Measurements from ENCODE around the gene PTGDS.

PTGDS gene

DNA sequence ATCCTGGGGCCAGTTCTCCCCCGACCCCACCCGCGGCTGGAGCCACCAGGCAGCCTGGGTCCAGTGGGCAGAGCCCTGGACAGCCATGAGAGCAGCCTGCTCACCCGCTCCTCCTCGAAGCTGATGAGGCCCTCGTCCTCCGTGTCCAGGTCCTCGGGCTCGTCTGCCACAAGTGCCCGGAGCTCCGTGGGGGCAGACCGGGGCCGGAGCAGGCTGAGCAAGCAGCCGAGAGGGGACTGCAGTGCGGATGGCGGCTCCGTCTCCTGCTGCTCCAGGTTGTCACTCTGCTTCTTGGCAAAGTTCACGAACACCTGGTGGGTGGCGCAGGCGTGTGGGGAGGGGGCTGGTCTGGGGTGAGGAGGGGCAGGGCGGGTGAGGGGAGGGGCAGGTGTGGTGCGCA is 31.0 kb downstream of the PTGDS start:
- no peak for DNase-seq (ENCODE audit: low read depth in 2 of 2)

DNA sequence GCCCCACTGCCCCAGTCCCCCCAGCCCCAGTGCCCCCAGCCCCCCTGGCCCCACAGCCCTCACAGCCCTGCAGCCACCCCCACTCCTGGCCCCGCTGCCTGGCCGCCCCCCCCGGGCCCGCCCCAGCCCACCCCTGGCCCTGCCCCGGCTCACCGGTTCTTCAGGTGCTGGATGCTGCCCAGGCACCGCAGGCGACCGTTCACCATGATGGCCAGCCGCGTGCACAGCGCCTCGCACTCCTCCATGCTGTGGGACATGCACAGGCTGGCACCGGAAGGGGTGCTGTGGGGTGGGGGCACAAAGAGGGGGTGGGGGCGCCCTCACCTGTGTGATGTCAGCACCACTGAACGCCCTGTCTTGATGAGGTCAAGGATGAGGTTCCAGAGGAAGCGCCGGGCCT is 31.9 kb downstream of the PTGDS start:
- no peak for DNase-seq (ENCODE audit: low read depth in 2 of 2)

DNA sequence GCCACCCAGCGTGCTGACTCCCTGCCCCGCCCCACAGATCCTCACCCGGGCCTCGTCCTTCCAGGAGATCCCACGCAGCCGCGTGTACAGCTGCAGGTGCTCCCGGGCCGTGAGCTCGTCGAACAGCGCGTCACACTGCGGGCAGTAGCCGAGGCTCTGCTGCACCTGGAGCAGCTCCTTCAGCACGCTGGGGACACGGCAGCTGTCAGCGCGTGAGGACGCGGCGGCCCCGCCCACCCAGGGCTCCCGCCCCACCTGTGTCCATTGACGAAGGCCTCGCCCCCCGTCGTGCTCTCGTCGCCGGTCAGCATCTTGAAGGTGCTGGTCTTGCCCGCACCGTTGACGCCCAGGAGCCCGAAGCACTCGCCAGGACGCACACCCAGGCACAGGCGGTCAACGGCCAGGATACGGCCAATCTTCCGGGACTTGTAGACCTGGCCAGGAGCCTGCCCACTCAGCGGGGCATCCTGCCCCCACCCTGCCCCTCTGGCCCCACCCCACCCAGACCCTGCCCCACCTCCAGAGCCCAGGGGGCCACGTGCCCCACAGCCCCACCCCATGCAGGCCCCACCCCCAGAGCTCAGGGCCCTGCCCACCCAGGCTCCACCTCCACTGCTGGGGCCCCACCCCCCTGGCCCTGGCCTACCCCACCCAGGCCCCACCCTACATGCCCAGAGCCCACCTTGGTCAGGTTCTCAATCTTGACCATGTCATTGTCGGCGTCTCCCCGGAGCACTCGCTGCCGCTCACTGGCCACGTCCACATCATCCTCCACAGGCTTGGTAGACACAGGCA is 32.8 kb downstream of the PTGDS start:
- DNase-seq (ENCODE audit: low read depth in 2 of 2) = no peak

DNA sequence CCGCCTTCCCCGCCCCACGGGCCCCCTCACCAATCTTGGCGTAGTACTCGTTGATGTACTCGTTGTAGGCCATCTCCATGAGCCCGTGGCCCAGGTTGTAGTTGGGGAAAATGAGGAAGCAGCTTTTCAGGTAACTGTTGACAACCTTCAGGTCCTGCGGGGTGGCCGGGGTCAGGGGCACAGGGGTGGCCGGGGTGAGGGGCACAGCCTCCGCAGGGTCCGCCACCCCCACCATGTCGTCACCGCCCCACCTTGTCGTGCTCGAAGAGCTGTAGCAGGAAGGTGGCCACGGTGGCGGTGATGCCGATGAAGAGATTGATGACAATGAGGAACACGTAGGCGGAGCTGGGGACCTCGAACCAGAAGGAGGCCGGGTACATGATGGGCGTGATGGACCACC is 33.9 kb downstream of the PTGDS start:
- DNase-seq (ENCODE audit: low read depth in 2 of 2) = no peak

DNA sequence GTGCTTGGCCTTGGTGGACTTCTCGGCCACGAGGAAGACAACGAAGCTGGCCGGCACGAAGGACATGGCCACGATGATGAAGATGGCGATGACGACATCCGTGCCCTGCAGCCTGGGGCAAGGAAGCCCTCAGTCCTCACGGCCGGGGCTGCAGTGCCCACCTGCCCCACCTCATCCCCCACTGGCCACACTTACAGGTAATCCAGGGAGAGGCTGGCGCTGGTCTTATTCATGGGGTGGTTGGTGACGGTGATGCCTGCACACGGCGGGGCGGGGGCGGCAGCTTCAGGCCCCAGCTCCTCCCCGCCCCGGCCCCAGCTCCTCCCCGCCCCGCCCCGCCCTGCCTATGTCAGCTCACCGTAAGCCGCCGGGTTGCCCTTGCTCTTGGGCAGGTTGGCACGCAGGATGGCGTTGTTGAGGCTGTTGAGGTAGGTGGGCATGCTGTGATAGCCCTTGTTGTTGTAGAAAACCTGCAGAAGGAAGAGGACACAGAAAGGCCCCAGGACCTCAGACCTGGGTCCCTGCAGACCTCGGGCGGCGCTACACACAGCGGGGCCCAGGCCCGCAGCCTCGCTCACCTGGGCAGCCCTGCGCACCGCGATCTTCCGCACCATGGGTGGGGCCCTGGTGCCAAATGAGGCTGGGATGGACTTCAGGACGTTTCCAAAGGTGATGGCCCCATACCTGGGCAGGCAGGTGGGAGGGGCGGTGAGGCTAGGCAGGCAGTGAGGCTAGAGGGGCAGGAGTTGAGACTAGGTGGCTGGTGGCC is 34.8 kb downstream of the PTGDS start:
- no peak for DNase-seq (ENCODE audit: low read depth in 2 of 2)

DNA sequence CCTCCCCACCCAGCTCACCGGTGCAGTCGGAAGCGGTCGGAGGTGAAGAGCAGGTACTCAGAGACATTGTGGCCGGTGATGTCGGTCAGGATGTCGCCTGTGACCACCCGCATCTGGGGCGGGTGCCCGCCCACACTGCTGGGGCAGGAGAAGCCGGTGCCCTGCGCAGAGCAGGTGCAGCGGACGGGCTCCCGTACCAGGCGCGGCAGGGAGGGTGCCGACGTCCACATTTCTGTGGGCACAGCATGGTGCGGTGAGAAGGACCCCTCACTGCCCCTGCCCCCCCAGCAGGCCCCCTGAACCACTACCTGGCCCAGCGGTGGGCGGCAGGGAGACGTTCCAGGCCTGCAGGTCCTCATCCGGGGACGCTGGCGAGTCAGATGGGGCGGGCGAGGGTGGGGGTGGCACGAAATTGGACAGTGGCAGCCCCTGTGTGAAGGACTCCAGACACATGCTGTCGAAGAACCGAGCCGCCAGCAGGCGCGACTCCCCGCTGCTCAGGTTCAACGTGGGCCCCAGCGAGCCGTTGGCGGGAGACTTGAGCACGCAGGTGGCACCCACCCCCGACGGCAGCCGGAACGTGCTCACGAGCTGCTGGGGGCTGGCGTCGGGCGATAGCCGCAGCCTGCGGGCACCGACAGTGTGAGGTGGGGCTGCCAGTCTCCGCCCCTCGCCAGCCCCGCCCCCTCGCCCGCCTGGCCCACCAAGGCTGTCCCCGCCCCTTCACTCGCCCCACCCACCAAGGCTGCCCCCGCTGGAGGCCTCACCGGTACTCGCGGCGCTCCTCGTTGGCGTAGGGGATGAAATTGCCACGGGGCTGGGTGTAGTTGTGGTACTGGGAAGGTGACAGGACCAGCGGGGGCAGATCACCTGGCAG is 35.6 kb downstream of the PTGDS start:
- no peak for DNase-seq (ENCODE audit: low read depth in 2 of 2)

DNA sequence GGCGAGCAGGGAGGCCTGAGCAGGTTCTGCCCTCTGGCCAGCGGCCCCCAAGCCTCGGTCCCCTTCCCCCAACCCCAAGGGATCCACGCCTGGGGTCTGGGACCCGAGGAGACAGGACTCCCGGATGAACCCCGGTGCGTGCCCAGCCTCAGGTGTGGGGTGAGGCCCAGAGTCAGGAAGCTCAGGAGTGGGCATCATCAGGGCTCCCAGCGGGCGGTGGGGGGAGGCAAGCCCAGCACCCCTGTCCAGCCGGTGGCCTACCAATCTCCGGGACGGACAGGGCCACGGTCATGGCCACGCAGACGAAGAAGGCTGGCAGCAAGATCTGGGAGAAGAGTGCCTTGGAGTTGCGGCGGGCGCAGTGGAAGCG is 36.3 kb downstream of the PTGDS start:
- DNase-seq (ENCODE audit: low read depth in 2 of 2) = no peak

DNA sequence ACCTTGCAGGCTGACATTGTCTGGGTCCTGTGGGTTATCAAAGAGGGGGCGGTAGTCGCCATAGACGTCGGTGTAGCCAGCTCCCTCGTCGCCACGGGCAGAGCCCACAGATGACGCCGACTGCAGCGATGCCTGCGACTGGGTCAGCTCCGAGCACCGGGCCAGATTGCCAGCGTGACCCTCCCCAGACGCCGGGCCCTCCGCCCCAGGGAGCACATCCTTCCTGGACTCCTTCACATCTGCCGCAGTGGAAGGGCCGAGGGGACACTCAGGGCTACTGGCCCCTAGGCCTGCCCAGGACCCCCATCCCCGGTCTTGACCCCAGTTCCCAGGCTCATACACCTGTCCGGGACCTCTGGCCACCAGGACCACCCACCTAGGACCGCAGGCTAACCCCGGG is 36.9 kb downstream of the PTGDS start:
- no peak for DNase-seq (ENCODE audit: low read depth in 2 of 2)

DNA sequence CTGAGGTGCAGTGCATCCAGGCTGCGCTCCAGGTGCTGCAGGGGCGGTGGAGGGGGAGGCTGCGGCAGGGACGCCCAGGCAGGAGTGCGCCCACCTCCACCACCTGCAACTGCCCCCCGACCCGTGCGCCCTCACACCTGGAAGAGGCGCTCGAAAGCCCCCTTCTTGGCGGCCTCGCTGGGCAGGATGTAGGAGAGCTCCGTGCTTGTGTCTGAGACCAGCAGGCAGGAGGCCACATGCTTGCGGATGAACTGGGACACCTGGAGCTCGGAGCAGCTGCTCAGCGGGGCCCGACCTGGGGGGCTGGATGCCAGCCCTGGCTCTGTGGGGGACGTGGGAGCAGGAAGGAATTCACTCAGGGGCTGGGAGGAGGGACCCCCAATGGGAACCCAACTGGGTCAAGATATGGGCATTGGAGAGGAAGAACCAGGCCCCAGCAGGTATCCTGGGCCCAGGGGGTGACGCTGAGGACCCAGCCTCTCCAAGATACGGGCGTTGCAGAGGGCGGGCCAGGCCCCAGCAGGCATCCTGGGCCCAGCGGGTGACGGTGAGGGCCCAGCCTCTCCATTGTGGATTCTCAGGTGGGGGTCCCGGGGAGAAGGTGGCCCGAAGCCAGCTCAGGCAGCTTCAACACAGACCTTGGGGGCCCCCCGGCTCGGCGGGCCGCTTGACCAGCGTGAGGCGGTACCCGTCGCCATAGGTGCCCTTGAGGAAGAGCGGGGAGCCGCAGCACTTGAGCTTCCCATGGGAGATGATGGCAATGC is 37.7 kb downstream of the PTGDS start:
- no peak for DNase-seq (ENCODE audit: low read depth in 2 of 2)

DNA sequence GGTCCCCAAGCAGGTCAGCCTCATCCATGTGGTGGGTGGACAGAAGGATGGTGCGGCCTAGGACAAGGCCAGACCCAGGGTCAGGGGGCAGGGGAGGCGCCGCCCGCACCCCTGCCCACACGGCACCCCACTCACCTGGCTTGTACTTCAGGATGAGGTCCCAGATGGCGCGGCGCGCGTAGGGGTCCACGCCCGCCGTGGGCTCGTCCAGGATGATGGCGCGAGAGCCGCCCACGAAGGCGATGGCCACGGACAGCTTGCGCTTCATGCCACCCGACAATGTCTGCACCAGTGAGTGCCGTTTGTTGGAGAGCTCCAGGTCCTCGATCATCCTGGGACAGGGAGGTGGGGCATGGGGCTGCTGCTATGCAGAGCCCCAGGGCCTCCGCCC is 38.2 kb downstream of the PTGDS start:
- DNase-seq (ENCODE audit: low read depth in 2 of 2) = no peak

DNA sequence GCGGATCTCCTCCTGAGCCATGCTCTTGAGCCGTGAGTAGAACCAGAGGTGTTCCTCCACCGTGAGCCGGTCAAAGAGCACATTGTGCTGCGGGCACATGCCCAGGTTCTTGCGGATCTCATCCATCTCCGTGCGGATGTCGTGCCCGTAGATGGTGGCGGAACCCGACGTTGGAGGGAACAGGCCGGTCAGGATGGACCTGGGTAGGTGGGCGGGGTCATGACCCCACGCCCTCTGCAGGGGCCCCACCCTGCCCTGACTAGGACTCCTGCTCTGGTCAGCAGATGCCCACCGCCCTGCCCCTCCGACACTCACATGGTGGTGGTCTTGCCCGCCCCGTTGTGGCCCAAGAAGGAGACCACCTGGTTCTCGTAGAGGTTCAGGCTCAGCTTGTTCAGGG is 38.7 kb downstream of the PTGDS start:
- no peak for DNase-seq (ENCODE audit: low read depth in 2 of 2)

DNA sequence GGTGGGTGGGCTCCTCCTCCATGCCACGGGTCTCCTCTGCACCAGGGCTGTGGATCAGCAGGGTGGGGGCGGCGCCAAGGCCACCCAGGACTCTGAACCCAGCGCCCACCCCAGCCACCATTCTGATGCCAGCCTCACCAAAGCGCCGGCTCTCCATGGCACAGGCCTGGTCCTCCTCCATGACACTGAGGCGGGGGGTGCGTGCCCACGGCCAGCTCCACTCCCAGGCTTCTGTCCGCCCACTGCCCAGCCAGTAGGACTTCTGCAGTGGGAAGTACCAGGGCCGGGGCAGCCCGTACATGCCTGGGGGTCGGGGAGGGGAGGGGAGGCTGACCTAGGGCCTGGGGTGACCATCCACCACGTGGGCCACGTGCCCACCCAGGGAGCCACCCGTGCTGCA is 39.1 kb downstream of the PTGDS start:
- DNase-seq (ENCODE audit: low read depth in 2 of 2) = no peak

DNA sequence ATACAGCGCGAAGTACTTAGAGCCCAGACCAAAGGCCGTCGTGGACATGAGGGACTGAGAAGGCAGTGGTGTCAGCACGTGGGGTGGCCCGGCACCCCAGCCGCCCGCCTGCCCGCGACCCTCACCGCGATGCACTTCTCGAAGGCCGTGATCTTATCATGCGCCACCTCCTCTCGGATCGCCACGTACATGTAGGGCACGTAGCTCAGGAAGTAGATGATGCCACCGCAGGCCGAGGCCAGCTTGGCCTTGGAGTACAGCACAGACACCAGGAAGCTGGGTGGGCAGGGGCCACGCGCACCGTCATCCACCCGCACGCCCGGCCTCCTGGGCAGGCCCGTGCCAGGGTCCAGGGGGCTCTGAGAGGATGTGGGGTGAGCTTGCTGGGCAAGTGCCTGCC is 39.8 kb downstream of the PTGDS start:
- no peak for DNase-seq (ENCODE audit: low read depth in 2 of 2)

DNA sequence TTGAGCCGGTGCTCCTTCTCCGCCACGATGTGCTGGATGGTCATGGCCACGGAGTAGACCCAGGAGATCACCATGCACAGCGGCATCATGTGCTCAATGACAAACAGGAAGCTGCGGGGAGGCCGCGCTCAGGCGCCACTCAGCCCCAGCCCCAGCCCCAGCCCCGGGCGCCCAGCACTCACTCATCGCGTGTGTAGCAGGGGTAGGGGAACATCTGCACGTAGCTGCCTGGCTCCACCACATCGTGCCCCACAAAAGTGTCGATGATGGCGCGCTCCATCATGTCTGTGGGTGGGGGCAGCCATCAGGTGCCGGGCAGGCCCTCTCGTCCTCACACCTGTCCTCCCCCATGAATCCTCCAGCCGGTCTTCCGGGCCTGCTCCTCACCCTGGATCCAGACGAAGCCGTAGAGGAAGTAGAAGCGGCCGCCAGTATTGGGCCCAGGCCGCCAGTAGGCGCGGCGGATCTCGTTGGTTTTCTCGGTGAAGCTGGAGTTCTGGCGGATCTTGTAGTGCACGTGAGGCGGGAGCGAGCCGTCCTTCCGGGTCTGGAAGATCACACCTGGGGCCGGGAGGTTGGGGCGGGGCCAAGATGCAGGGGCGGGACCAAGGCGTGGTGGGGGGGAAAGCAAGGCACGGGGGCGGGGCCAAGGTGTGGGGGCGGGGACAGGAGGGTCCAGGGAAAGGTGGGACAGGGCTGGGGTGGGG is 40.6 kb downstream of the PTGDS start:
- DNase-seq (ENCODE audit: low read depth in 2 of 2) = no peak

DNA sequence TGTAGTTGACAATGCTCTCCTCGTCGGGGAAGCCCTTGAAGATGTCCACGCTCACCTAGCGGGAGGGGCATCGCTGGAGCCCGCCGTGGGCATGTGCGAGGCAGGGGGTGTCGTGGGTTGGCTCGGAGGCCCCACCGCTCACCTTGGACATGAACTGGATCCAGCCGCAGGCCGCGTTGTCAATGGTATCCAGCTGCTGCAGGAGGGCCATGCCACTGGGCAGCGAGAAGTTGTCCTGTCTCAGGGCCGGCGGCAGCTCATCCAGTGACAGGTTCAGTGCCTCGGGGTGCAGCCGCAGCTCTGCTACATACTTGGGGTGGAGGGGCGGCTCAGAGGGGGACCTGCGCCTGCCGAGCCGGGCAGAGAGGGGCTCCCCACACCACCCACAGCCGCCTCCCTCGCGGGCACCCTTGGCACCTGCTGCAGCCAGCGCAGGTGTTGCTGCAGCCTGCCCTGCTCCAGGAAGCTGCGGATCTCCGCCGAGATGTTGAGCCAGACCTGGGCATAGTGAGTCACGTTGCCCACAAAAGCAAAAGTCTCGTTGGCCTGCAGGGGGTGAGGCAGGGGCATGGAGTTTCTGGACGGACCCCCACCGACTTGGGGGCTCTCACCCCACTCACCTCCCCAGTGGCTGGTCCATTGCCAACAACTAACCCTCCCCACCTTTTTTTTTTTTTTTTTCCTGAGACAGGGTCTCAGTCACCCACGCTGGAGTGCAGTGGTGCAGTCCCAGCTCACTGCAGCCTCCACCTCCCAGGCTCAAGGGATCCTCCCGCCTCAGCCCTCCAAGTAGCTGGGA is 41.7 kb downstream of the PTGDS start:
- no peak for DNase-seq (ENCODE audit: low read depth in 2 of 2)

DNA sequence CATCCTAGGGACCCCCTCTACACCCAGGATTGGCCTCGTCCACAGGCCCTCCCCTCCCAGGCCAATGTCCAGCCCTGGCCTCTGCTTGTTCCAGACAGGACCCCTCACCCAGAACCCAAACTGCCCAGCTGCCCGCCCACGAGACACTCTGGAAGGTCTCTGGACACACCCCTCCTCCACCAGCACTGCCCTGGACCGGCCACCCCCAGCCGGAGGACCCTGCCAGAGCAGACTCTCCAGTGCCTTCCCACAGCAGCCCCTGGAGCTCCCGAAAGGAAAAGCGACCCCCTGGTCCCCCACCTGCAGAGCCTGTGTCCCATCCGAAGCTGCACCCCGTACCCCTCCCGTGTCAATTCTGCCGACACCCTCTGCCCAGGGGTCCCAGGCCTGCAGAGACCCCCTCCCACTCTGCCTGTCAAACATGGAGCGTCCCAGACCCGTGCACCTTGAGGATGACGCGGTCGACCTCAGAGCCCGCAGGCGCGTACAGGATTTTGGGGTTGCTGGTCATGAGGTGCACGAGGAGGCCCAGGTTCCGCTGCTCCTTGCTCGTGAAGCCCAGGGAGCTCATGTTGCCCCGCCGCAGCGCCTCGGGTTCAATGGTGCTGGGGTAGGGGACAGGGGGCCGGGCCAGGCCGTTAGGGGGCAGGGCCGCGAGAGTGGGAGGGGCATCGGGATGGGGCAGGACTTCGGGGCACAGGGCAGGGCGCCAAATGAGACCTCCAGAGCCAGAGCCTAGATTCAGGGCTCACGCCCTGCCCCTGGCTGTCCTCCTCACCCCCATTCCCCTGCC is 42.8 kb downstream of the PTGDS start:
- no peak for DNase-seq (ENCODE audit: low read depth in 2 of 2)

DNA sequence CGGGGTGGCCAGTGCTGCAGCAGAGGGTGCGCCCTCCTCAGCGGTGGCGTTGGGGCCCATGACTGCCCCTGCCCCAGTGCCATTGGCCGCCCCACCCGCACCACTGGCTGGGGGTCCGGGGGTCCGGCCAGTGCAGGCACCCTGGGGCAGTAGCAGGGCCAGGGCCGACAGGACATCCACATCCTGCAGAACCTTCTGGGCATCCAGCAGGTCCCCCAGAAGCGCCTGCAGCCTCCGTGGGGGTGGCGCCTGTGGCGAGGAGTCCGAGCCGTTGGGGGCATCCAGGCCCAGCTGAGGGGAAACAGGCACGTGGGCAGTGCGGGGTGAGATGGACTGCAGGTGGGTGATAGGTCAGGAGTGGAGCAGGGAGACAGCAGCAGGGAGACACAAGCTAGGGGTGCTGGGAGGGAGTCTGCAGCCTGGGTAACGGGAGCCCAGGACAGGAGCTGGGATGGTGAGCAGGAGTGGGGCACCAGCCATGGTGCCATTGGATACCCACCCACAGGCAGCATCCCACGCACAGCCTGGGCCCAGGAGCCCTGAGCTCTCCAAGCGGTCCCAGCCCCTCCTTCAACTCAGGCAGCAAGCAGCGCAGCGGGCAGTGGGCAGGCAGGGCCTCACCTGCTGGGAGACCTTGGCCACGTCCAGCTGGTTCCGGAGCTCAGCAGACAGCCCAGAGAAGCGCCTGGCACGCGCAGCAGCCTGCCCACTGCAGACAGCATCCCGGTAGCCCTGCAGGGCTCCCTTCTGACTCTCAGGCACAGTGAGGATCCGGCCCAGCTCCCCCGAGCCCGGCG is 43.7 kb downstream of the PTGDS start:
- DNase-seq (ENCODE audit: low read depth in 2 of 2) = no peak

DNA sequence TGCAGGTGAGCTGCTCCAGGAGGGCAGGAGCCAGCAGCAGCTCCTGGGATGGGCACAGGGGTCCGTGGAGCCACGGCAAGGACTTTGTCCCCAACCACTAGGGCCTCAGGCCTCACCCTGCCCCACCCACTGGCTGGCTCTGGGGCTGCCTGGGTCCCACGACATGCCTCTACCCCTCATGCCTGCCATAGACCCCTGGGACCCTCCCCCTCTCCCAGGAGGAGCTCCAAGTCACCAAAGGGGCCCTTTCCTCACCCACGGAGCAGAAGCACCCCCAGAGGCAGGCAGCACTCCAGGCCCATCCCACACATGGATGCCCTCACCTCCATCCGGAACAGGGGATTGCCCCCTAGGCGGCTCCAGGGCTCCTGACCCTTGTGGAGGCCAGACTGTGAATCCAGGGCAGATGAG is 44.3 kb downstream of the PTGDS start:
- no peak for DNase-seq (ENCODE audit: low read depth in 2 of 2)
